GM12892 (cell line): ENCODE results near the gene ASTN1. TPM values are rescaled to one million over a fixed set of nuclear protein-coding genes. Genes with fewer than 3 reads are reported as not detected.

Experiments used
- DNase-seq: peaks from one replicate; pipeline ENCODE4 v3.0.0; 2011; ENCODE audit not compliant: insufficient read length
- FAIRE-seq: peaks from 2 replicates; lab custom pipeline; 2011; peaks lifted over from hg19 to GRCh38; lab: Jason Lieb, UNC
- POLR2A ChIP-seq: IDR thresholded peaks from 2 replicates; pipeline ENCODE4 v1.6.1; 2011; ENCODE audit warnings: low read depth, low read length, control low read depth
- POLR2AphosphoS5 ChIP-seq: IDR thresholded peaks from 2 replicates; pipeline ENCODE4 v1.6.1; 2011; ENCODE audit warnings: low read depth, low read length, control low read depth
- TAF1 ChIP-seq: IDR thresholded peaks from 2 replicates; pipeline ENCODE4 v1.6.1; 2011; ENCODE audit warnings: low read depth, mild to moderate bottlenecking, control low read depth, low read length, borderline replicate concordance
- polyA plus RNA-seq: library from polyadenylated mRNA; unstranded; fragments of >200 nt; gene quantifications from one replicate; pipeline ENCODE4 v1.2.1, GENCODE V29; 2012; ENCODE audit warnings: missing spikeins, inconsistent platforms; ENCODE audit not compliant: missing spikeins

ASTN1 gene
- polyA plus RNA-seq = not detected

DNA sequence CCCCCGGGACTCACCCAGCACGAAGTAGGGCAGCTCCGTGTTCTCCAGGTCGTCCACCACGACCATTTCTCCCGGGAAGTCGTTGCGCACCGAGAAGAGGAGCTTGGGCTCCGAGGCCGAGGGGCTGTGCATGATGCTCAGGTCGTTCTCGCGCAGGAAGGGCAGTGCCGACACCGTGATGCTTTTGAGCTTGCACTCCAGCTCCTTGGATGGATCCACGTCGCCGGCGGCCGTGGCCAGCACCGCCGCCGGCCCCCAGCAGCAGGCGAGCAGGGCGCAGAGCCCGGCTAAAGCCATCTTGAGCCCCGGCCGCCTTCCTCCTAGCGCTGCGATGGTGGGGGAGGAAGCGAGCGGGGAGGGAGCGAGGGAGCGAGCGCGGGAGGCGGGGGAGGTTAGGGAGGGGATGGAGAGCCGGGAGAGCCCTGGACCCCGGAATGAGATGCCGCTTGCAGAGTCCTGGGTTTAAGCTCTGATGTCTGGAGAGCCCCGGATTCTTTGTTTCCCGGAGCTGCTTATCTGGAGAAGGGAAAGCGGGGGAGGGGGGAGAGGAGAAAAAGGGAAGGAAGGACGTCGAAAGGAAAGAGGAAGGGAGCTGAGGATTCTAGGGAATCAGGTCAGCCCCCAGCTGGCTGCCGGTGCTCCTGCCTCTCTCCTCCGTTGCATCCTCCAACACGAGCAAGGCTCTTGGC, at the start of gene ASTN1:
Gene ASTN1, minus strand, starts transcription at position 333 of the 689 bp plus-strand sequence. Its CDS starts 36 bp downstream, at position 297.
- no peak for FAIRE-seq
- TF ChIP-seq TAF1 (no peak), POLR2AphosphoS5 (no peak), POLR2A (no peak)
- no peak for DNase-seq

DNA sequence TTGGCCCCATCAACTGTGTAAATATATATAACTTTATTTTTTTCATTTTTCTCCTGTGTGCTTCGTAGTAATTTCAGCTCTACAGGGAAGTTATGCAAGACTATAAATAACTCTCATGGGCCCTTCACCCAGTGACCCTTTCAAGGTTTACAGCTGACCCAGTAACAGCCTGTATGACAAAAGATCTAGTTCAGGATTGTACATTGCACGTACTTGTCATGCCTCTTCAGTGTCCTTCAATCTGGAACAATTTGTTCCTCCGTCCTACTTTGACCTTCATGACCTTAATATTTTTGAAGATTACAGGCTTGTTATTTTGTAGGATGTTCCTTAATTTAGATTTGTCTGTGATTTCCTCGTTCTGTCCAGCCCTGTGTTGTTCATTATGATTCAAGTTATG, 46.7 kb upstream of the ASTN1 start:
- no peak for FAIRE-seq
- TF ChIP-seq POLR2AphosphoS5 (no peak), POLR2A (no peak), TAF1 (no peak)
- no peak for DNase-seq

DNA sequence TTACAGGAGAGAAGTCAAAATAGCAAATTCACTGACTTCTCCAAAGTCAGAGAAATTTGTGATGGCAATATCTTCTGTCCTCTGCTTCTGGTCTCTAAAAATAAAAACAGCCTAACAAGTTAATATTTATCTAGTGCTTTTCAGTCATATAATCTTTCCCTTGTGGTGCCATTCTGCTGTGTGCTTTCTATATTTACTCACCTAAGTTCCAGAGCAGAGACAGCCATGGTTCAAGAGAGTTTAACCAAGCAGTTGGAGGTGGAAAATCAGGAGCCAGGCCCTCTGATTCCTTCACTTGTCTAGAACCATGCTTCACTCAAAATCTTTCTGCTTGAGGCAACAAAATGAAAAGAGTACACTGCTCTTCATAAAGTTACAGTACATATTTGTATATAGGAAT, 45.6 kb upstream of the ASTN1 start:
- no peak for TF ChIP-seq TAF1
- TF ChIP-seq POLR2AphosphoS5 = no peak
- FAIRE-seq = no peak
- DNase-seq = no peak

DNA sequence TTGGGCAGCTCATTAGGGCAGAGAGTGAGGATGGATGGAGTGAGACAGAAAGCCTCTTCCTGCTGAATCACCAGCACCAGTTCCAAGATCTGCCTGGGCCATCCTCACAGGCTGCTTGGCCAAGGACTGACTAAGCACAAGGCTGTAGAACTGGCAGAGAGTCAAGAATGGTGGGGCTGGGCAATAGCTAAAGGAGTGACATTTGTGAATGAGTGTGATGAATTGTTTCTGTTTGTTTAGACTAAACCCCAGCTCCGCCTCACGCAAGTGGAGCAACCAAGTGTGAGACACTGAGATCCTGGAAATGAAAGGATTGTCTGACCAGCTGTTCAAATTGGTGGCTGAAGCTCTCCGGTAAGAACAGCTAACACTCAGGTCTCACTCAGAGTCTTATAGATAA, 44.8 kb upstream of the ASTN1 start:
- no peak for FAIRE-seq
- no peak for TF ChIP-seq TAF1
- DNase-seq = no peak

DNA sequence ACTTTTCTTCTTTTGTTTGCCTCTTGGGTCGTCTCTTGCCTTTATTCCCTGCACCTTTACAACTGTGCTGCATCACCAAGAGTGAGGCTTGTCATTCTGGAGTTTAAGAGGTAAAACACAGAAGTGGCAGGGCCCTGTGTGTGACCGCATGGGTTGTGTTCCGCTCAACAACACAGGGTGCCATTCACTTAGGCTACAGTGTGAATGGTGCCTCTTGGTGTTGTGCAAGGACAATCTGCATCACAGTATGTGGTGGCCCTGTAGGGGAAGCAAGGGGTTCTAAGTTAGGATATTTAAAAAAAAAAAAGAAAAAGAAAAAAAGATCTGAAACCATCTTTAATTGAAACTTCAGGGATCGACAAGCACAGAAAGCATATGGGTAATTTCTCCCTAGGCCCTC, 44.4 kb upstream of the ASTN1 start:
- FAIRE-seq = no peak
- no peak for TF ChIP-seq TAF1
- TF ChIP-seq POLR2AphosphoS5 = no peak
- no peak for TF ChIP-seq POLR2A
- no peak for DNase-seq

DNA sequence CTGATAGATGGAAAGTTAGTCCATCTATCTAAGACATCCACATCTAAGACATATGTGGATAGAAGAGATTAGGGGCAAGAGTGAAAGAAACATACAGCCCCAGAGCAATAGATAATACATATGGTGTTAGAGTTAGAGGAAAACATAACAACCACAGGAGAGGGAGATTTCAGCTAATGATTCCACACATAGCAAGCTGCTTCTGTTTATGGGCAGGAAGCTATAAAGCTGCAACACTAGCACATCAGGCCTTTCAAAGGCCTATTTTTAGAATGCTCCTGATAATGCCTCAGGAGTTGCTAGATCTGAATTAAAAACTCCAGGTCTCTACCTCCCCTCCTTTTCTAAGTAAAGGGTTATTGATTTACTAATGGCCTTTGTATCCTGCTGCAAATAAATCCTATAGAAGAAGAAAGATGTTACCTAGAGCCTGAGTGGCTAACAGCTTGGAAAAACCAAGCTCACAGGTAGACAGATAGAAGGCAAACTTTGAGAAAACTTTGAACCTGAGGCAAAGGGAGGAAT, 42.4 kb upstream of the ASTN1 start:
- TF ChIP-seq POLR2AphosphoS5 = no peak
- no peak for TF ChIP-seq TAF1
- no peak for TF ChIP-seq POLR2A
- DNase-seq (no peak), FAIRE-seq (no peak)

DNA sequence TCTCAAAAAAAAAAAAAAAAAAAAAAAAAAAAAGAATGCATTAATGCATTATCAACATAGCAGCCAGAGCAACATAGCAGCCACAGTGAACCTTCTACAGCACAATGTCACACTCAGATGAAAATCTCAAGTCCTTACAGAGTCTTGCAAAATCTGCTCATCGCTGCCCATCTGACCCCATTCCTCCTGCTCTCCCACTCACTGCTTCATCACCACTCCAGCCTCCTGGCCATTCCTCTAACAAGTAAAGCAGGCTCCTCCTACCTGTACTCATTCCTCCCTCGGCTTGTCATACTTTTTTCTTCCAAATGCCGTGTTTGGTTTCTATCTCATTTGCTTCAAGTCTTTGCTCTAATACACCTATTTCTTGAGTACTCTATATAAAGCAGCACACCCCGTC, 35.8 kb upstream of the ASTN1 start:
- FAIRE-seq = no peak
- TF ChIP-seq POLR2A (no peak), TAF1 (no peak), POLR2AphosphoS5 (no peak)

DNA sequence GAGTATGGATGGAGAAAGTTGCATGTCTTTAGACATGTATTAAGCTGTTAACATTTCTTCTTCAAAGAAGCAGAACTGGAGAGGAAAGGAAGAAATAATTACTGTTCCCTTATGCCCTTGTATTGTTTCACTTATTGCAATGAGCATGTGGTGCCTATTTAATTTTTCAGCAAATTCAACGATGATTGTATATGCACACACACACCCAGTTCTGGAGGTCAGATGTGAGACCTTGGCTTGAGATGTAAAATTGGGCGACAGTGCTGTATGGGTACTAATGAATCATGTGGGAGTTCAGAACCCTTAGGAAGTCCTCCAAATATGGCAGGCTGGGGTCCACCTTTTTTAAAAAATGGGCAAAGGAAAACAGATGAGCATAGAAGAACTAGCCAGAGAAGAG, 33.7 kb upstream of the ASTN1 start:
- DNase-seq = no peak
- no peak for FAIRE-seq
- no peak for TF ChIP-seq POLR2A
- TF ChIP-seq POLR2AphosphoS5 = no peak
- no peak for TF ChIP-seq TAF1

More for the DNA sequence above, 35.8 kb upstream of the ASTN1 start:
- no peak for DNase-seq

DNA sequence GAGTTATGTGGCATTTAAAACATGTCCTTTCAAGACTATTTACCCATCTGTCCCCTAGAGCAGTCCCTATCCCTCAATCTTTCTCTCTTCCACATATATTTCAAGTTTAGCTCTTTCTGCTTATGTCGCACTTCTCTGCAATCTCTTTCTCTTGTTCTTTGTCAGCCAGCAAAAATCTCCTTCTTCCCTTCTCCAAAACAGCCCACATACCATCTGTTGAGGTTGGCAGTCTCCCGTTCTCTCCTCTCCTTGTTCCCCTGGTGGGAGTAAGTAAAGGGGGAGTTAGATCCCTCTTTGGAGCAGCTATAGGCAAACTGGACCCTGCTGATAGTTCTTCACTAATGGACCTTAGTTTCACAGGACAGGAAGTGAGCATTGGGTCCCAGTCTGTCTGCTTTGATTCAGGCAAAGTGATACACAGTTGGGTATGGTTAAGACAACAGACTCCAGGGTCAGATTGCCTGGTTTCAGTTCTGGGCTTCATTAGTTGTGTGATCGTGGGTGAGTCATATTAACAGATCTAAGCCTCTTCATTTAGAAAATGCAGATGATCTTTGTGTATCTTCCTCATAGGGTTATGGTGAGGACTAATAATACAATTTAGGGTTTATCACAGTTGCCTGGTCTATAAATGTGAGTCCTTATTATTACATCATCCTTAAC, 25.9 kb upstream of the ASTN1 start:
- no peak for TF ChIP-seq TAF1
- no peak for TF ChIP-seq POLR2A
- no peak for TF ChIP-seq POLR2AphosphoS5
- FAIRE-seq = no peak
- DNase-seq = no peak

DNA sequence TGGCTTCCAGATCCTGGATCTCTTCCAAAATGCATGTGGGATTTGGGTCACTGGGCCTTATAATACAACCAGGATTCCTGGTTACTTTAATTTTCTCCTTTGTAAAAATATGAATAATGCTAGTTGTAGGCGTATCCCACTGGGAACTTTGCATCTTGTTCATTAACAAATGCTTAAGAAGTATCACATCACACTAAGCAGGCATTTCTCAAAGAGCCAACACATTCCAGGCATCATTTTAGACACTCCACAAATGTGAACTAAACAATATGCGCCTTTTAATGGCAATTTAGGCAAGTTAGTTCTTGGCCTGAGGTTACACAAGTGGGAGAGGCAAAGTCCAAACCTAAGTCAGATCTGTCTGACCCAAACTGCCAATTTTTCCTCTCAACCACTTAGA, 22.1 kb upstream of the ASTN1 start:
- FAIRE-seq (no peak), DNase-seq (no peak)
- TF ChIP-seq POLR2A (no peak), TAF1 (no peak), POLR2AphosphoS5 (no peak)

DNA sequence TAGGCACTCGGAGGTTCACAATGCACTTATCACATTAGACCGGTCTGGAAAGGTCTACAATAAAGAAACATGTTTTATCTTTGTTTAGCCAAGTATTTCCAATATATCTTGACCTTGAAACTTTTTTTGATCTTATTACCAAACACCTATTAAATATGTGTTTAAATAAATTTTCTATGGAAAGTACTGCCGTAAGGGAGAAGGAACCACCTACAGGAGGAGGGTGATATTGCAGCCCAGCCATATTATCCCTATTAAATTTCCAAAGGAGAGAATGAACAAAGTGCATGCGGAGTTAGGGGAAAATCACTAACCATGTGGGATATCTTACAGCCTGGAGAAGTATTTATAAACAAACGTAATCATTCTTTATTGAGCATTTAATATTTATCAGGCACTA, 20.7 kb upstream of the ASTN1 start:
- DNase-seq (no peak), FAIRE-seq (no peak)
- TF ChIP-seq POLR2A (no peak), POLR2AphosphoS5 (no peak), TAF1 (no peak)

DNA sequence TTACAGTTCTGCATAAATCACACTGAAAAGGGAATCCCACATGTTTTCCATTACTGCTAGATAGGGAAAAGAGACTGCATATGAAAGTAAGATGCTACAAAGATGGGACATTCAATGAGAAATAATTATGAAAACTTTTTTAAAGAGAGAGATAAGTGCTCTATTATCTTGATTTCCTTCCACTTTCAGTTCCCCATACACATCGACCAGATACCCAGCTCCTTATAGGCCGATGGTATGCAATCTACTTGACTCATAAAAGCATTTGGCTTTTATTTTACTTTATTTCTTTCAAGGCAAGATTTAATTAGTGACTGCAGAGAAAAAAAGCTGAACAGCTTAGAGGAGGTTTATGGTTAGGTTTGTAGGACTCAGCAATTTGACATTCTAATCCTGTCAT, 19.3 kb upstream of the ASTN1 start:
- no peak for FAIRE-seq
- TF ChIP-seq TAF1 (no peak), POLR2A (no peak), POLR2AphosphoS5 (no peak)
- DNase-seq = no peak
